ENCODE measurements around the gene NHERF2.

Gene NHERF2

GRCh38 chr16:2058872-2059271 lies 32.2 kb downstream of the NHERF2 start:
- TF ChIP-seq TAF1 (IDR thresholded peaks at IDR 0.05; ENCODE audit: low read depth) (no peak), EGR1 (IDR thresholded peaks at IDR 0.05) (peak; percentile 42; the same call in 1 of the 2 replicates), USF1 (IDR thresholded peaks at IDR 0.05) (no peak), EP300 (IDR thresholded peaks at IDR 0.05; ENCODE audit: borderline replicate concordance) (peak; percentile 43; the same call in 1 of the 2 replicates), YY1 (IDR thresholded peaks at IDR 0.05; ENCODE audit: low read depth) (0 out of 2 replicates have a peak, but pooled peaks have one; percentile 9), TEAD4 (IDR thresholded peaks at IDR 0.05) (no peak), TCF12 (IDR thresholded peaks at IDR 0.05; ENCODE audit: low read depth) (peak; percentile 46; the same call in 1 of the 2 replicates), REST (IDR thresholded peaks at IDR 0.05; ENCODE audit: low read depth) (no peak), ZBTB7A (IDR thresholded peaks at IDR 0.05; ENCODE audit: low read depth) (no peak; the same call in 1 of the 2 replicates), CEBPB (IDR thresholded peaks at IDR 0.05) (peak; percentile 88), CREB1 (IDR thresholded peaks at IDR 0.05; ENCODE audit: low read depth) (no peak)

GRCh38 chr16:2060346-2060745 lies 33.6 kb downstream of the NHERF2 start:
- TF ChIP-seq CEBPB (IDR thresholded peaks at IDR 0.05) (no peak), CREB1 (IDR thresholded peaks at IDR 0.05; ENCODE audit: low read depth) (no peak), EP300 (IDR thresholded peaks at IDR 0.05; ENCODE audit: borderline replicate concordance) (no peak), REST (IDR thresholded peaks at IDR 0.05; ENCODE audit: low read depth) (no peak), TCF12 (IDR thresholded peaks at IDR 0.05; ENCODE audit: low read depth) (no peak), EGR1 (IDR thresholded peaks at IDR 0.05) (no peak), TEAD4 (IDR thresholded peaks at IDR 0.05) (no peak), MAX (IDR thresholded peaks at IDR 0.05) (no peak), YY1 (IDR thresholded peaks at IDR 0.05; ENCODE audit: low read depth) (no peak), TAF1 (IDR thresholded peaks at IDR 0.05; ENCODE audit: low read depth) (no peak), USF1 (IDR thresholded peaks at IDR 0.05) (no peak), NFIC (IDR thresholded peaks at IDR 0.05) (no peak), RAD21 (IDR thresholded peaks at IDR 0.05; ENCODE audit: low read depth) (no peak), ZBTB7A (IDR thresholded peaks at IDR 0.05; ENCODE audit: low read depth) (no peak), FOXM1 (IDR thresholded peaks at IDR 0.05; ENCODE audit: borderline replicate concordance, low read depth) (no peak)

GRCh38 chr16:2061023-2061422 lies 34.3 kb downstream of the NHERF2 start:
- TF ChIP-seq MAX (IDR thresholded peaks at IDR 0.05), result no peak
- TF ChIP-seq REST (IDR thresholded peaks at IDR 0.05; ENCODE audit: low read depth), result no peak
- TF ChIP-seq EGR1 (IDR thresholded peaks at IDR 0.05), result no peak
- no peak for TF ChIP-seq RAD21 (IDR thresholded peaks at IDR 0.05; ENCODE audit: low read depth)
- no peak for TF ChIP-seq CREB1 (IDR thresholded peaks at IDR 0.05; ENCODE audit: low read depth)
- no peak for TF ChIP-seq EP300 (IDR thresholded peaks at IDR 0.05; ENCODE audit: borderline replicate concordance)
- no peak for TF ChIP-seq USF1 (IDR thresholded peaks at IDR 0.05)
- TF ChIP-seq YY1 (IDR thresholded peaks at IDR 0.05; ENCODE audit: low read depth), result no peak
- TF ChIP-seq ZBTB7A (IDR thresholded peaks at IDR 0.05; ENCODE audit: low read depth), result no peak
- TF ChIP-seq FOXM1 (IDR thresholded peaks at IDR 0.05; ENCODE audit: borderline replicate concordance, low read depth), result no peak
- no peak for TF ChIP-seq TEAD4 (IDR thresholded peaks at IDR 0.05)
- TF ChIP-seq TCF12 (IDR thresholded peaks at IDR 0.05; ENCODE audit: low read depth), result no peak
- no peak for TF ChIP-seq TAF1 (IDR thresholded peaks at IDR 0.05; ENCODE audit: low read depth)
- no peak for TF ChIP-seq NFIC (IDR thresholded peaks at IDR 0.05)
- TF ChIP-seq CEBPB (IDR thresholded peaks at IDR 0.05), result no peak

- TF ChIP-seq EP300 (IDR thresholded peaks at IDR 0.05; ENCODE audit: borderline replicate concordance), result no peak
- TF ChIP-seq TCF12 (IDR thresholded peaks at IDR 0.05; ENCODE audit: low read depth), result no peak
- TF ChIP-seq TAF1 (IDR thresholded peaks at IDR 0.05; ENCODE audit: low read depth), result no peak
- no peak for TF ChIP-seq NFIC (IDR thresholded peaks at IDR 0.05)
- TF ChIP-seq FOXM1 (IDR thresholded peaks at IDR 0.05; ENCODE audit: borderline replicate concordance, low read depth), result no peak
- TF ChIP-seq CREB1 (IDR thresholded peaks at IDR 0.05; ENCODE audit: low read depth), result no peak
- TF ChIP-seq MAX (IDR thresholded peaks at IDR 0.05), result no peak
- TF ChIP-seq EGR1 (IDR thresholded peaks at IDR 0.05), result no peak
- no peak for TF ChIP-seq TEAD4 (IDR thresholded peaks at IDR 0.05)
- TF ChIP-seq RAD21 (IDR thresholded peaks at IDR 0.05; ENCODE audit: low read depth), result no peak
- TF ChIP-seq YY1 (IDR thresholded peaks at IDR 0.05; ENCODE audit: low read depth), result no peak
- TF ChIP-seq USF1 (IDR thresholded peaks at IDR 0.05), result no peak
- TF ChIP-seq ZBTB7A (IDR thresholded peaks at IDR 0.05; ENCODE audit: low read depth), result no peak
- no peak for TF ChIP-seq CEBPB (IDR thresholded peaks at IDR 0.05)
- TF ChIP-seq REST (IDR thresholded peaks at IDR 0.05; ENCODE audit: low read depth), result no peak
Observed at GRCh38 chr16:2061526-2061925, 34.8 kb downstream of the NHERF2 start.

Measured in Ishikawa (cell line).